Testis (tissue), 2 donors: Measurements from ENCODE around the gene CCDC43.

Experiments
- POLR2A ChIP-seq: fragments of 450-650 bp; IDR thresholded peaks from one replicate; pipeline ENCODE4 v1.6.1; 2017; ENCODE audit warnings: antibody characterized with exemption, mild to moderate bottlenecking, moderate library complexity
- TF ChIP-seq, protein P1 (sequence below), 3 experiments: fragments of 450-650 bp in 2 of 3; fragments of 200-600 bp in 1 of 3; sonication (generic) in 1 of 3; IDR thresholded peaks; one replicate each; pipeline ENCODE4 v1.5.1; 2016 to 2019; ENCODE audit warnings: antibody characterized with exemption in 3 of 3, mild to moderate bottlenecking in 2 of 3, moderate library complexity in 1 of 3

DNA sequence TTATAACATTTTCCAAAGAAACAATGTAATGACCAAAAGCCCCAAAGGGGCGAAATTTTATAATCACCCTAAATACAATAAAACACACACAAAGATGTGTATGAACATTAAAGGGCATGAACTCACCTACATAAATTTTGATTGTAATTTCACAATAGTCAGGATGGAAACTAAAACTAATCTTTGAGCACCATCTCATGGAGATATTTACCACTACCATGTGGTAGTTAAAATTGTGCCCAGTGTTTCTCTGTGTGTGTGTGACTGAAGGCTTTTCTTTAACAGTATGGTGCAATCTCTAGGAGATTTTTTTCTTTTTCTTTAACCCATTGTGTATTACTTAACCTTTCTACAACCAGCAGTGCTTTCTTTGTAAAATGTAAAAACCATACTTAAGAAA is 53.0 kb downstream of the CCDC43 start:
- TF ChIP-seq, protein P1, sequence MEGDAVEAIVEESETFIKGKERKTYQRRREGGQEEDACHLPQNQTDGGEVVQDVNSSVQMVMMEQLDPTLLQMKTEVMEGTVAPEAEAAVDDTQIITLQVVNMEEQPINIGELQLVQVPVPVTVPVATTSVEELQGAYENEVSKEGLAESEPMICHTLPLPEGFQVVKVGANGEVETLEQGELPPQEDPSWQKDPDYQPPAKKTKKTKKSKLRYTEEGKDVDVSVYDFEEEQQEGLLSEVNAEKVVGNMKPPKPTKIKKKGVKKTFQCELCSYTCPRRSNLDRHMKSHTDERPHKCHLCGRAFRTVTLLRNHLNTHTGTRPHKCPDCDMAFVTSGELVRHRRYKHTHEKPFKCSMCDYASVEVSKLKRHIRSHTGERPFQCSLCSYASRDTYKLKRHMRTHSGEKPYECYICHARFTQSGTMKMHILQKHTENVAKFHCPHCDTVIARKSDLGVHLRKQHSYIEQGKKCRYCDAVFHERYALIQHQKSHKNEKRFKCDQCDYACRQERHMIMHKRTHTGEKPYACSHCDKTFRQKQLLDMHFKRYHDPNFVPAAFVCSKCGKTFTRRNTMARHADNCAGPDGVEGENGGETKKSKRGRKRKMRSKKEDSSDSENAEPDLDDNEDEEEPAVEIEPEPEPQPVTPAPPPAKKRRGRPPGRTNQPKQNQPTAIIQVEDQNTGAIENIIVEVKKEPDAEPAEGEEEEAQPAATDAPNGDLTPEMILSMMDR (IDR thresholded peaks at IDR 0.05), result peak in 1 of 3 experiments; percentile 19
- TF ChIP-seq POLR2A, result no peak
